Aorta (tissue), 5 donors: ENCODE data around the gene HIPK1. TPM values are rescaled to one million over a fixed set of nuclear protein-coding genes. Genes with fewer than 3 reads are reported as not detected.
A peak's percentile ranks its signal among the peaks of the same experiment; 100 is the strongest.

Experiments used
- ATAC-seq: fragments of 200-7000 bp; cut with Tn5 transposase; one replicate; pipeline ENCODE4 v1.9.1; 2022; ENCODE audit warnings: moderate library complexity; ENCODE audit not compliant: low FRiP score
- DNase-seq, 2 donors: peaks; one replicate each; pipeline ENCODE4 v3.0.0-alpha.2; 2020
- H3K27ac ChIP-seq, 2 donors: one replicate each; pipeline ENCODE4 v1.5.1; 2013; ENCODE audit warnings: low read length in 2 of 2, mild to moderate bottlenecking in 2 of 2, moderate library complexity in 2 of 2, control low read depth in 1 of 2, inconsistent platforms in 1 of 2, low read depth in 1 of 2
- H3K27me3 ChIP-seq, 2 donors: one replicate each; pipeline ENCODE4 v1.6.1; 2013; ENCODE audit warnings: control low read depth in 1 of 2, low read length in 1 of 2, mild to moderate bottlenecking in 1 of 2, moderate library complexity in 1 of 2; ENCODE audit not compliant: insufficient read depth in 2 of 2, control insufficient read depth in 1 of 2
- H3K36me3 ChIP-seq, 2 donors: one replicate each; pipeline ENCODE4 v1.6.1; 2013; ENCODE audit warnings: control low read depth in 1 of 2, low read length in 1 of 2, mild to moderate bottlenecking in 1 of 2; ENCODE audit not compliant: insufficient read depth in 2 of 2, control insufficient read depth in 1 of 2
- H3K4me1 ChIP-seq, 2 donors: one replicate each; pipeline ENCODE4 v1.6.1; 2013; ENCODE audit warnings: low read length in 2 of 2, control low read depth in 1 of 2, mild to moderate bottlenecking in 1 of 2, moderate library complexity in 1 of 2; ENCODE audit not compliant: insufficient read depth in 2 of 2, control insufficient read depth in 1 of 2
- H3K4me3 ChIP-seq, 2 donors: one replicate each; pipeline ENCODE4 v1.5.1; 2013; ENCODE audit warnings: low read length in 2 of 2, control low read depth in 1 of 2, mild to moderate bottlenecking in 1 of 2
- H3K9me3 ChIP-seq: one replicate; pipeline ENCODE4 v1.6.1; 2013; ENCODE audit warnings: mild to moderate bottlenecking, low read length; ENCODE audit not compliant: control insufficient read depth
- whole genome bisulfite sequencing, 2 donors: extraction: QIAGEN DNeasy Blood & Tissue Kit; methylation state at CpG; one replicate each; pipeline ENCODE4 v1.1.7; 2013; 5-methylcytosine and 5-hydroxymethylcytosine counted together
- intact Hi-C, 2 donors: fragments of 100-400 bp; cut with DNase I; formaldehyde crosslinking; loops; one replicate each; pipeline versions ENCODE4 v1.14.2 to v1.15.0; 2022
- polyA plus RNA-seq, 2 donors: library from polyadenylated mRNA; stranded (reverse); fragments of 200-250 nt; gene quantifications; one replicate each; pipeline ENCODE4 v1.2.3, GENCODE V29; 2013
- total RNA-seq, 2 donors: library from RNA; stranded (reverse); fragmentation: NEBNext Ultra II Directional; extraction: Animal tissue kit (Norgen Biotek cat#: 25700); gene quantifications; one replicate each; pipeline ENCODE4 v1.2.1, GENCODE V29; 2021
- donor health status: healthy with polysubstance abuse.
- donor health status: Bipolar disorder and iron deficiency.
- donor health status: DM: no; HTN: no; CAD: no.
- donor health status: DM: no; HTN: no; CAD: no.
- donor health status: DM: yes; HTN: yes; CAD: no.

Gene HIPK1
- total and polyA plus RNA-seq, 4 donors: 14.9 to 75.3 (median 45.4) TPM

GRCh38 chr1:113951719-113952118, 22.6 kb downstream of the HIPK1 start:
- 97 to 100% methylated on average over 2 of the region's 2 CpGs for WGBS, 2 donors
- Histone ChIP-seq H3K9me3 (no peaks in the 10 kb centered on the region), H3K4me3 (no peak overlapping the region), H3K27ac (no peak overlapping the region), H3K36me3 (peaks cover 0 to 2% of the 10 kb centered on the region in 2 donors), H3K27me3 (no peaks in the 10 kb centered on the region), H3K4me1 (peaks cover 3% of the 10 kb centered on the region in 2 donors)
- ATAC-seq (no peak), DNase-seq (no peak)
- intact Hi-C loops: no loop called here

GRCh38 chr1:113957984-113958383, 28.9 kb downstream of the HIPK1 start:
- H3K4me3 ChIP-seq: no peak overlapping the region
- no peak overlapping the region for H3K27ac ChIP-seq
- no peaks in the 10 kb centered on the region for H3K9me3 ChIP-seq
- no peaks in the 10 kb centered on the region for H3K27me3 ChIP-seq
- no peak for DNase-seq
- 88 to 92% methylated on average over 1 of the region's 1 CpG for WGBS, 2 donors
- no peaks in the 10 kb centered on the region for H3K4me1 ChIP-seq
- intact Hi-C loops: no loop called here
- ATAC-seq: no peak
- H3K36me3 ChIP-seq: peaks cover 5 to 7% of the 10 kb centered on the region in 2 donors

- Histone ChIP-seq H3K4me3 (no peak overlapping the region), H3K27me3 (no peaks in the 10 kb centered on the region), H3K36me3 (peaks cover 6 to 7% of the 10 kb centered on the region in 2 donors), H3K4me1 (no peaks in the 10 kb centered on the region), H3K27ac (no peak overlapping the region), H3K9me3 (no peaks in the 10 kb centered on the region)
- no peak for ATAC-seq
- WGBS, 2 donors: 90 to 94% methylated on average over 1 of the region's 1 CpG
- intact Hi-C loops: no loop called here
- DNase-seq: no peak
Measured at GRCh38 chr1:113958691-113959090, 29.6 kb downstream of the HIPK1 start.

GRCh38 chr1:113963281-113963906, 34.3 kb downstream of the HIPK1 start:
- no peak overlapping the region for H3K4me3 ChIP-seq
- 92 to 94% methylated on average over 12 of the region's 12 CpGs for WGBS, 2 donors
- H3K27me3 ChIP-seq: no peaks in the 10 kb centered on the region
- ATAC-seq (no peak), DNase-seq (no peak)
- H3K9me3 ChIP-seq: no peaks in the 10 kb centered on the region
- peaks cover 7% of the 10 kb centered on the region in 2 donors for H3K36me3 ChIP-seq
- H3K4me1 ChIP-seq: no peaks in the 10 kb centered on the region
- intact Hi-C loops: no loop called here
- H3K27ac ChIP-seq: no peak overlapping the region

- Histone ChIP-seq H3K36me3 (peaks cover 13 to 15% of the 10 kb centered on the region in 2 donors), H3K27me3 (no peaks in the 10 kb centered on the region), H3K27ac (no peak overlapping the region), H3K4me1 (no peaks in the 10 kb centered on the region), H3K4me3 (no peak overlapping the region), H3K9me3 (no peaks in the 10 kb centered on the region)
- peak; percentile 86 for ATAC-seq
- intact Hi-C loops: no loop called here
- peak in 1 of 2 donors; percentile 76 for DNase-seq
- WGBS, 2 donors: 53 to 59% methylated on average over 4 of the region's 4 CpGs
Measured at GRCh38 chr1:113965703-113966412, 36.7 kb downstream of the HIPK1 start.

- Histone ChIP-seq H3K4me3 (no peak overlapping the region), H3K27me3 (no peaks in the 10 kb centered on the region), H3K36me3 (peaks cover 12 to 14% of the 10 kb centered on the region in 2 donors), H3K9me3 (no peaks in the 10 kb centered on the region), H3K27ac (no peak overlapping the region), H3K4me1 (no peaks in the 10 kb centered on the region)
- WGBS, 2 donors: 87 to 98% methylated on average over 7 to 9 of the region's 9 CpGs
- no peak for ATAC-seq
- no peak for DNase-seq
- intact Hi-C loops: no loop called here
Measured at GRCh38 chr1:113972954-113973353, 43.8 kb downstream of the HIPK1 start.

GRCh38 chr1:113975211-113975895, 46.2 kb downstream of the HIPK1 start:
- H3K4me3 ChIP-seq: no peak overlapping the region
- H3K4me1 ChIP-seq: no peaks in the 10 kb centered on the region
- ATAC-seq (no peak), DNase-seq (no peak)
- H3K9me3 ChIP-seq: no peaks in the 10 kb centered on the region
- WGBS, 2 donors: 48 to 53% methylated on average over 4 of the region's 4 CpGs
- intact Hi-C loops: no loop called here
- no peaks in the 10 kb centered on the region for H3K27me3 ChIP-seq
- no peak overlapping the region for H3K27ac ChIP-seq
- peaks cover 5 to 7% of the 10 kb centered on the region in 2 donors for H3K36me3 ChIP-seq

- DNase-seq (no peak), ATAC-seq (no peak)
- no peaks in the 10 kb centered on the region for H3K4me1 ChIP-seq
- no peak overlapping the region for H3K4me3 ChIP-seq
- H3K9me3 ChIP-seq: no peaks in the 10 kb centered on the region
- intact Hi-C loops: no loop called here
- no peaks in the 10 kb centered on the region for H3K27me3 ChIP-seq
- peaks cover 2% of the 10 kb centered on the region in 2 donors for H3K36me3 ChIP-seq
- H3K27ac ChIP-seq: no peak overlapping the region
- 68 to 77% methylated on average over 4 of the region's 4 CpGs for WGBS, 2 donors
Measured at GRCh38 chr1:113976609-113977278, 47.6 kb downstream of the HIPK1 start.
